Gastroesophageal sphincter (tissue), 3 donors: ENCODE results near the gene PCDHB5.

Experiments
- CTCF ChIP-seq, 4 experiments: fragments of 200-600 bp in 2 of 4; fragments of 450-650 bp in 2 of 4; sonication (generic) in 1 of 4; IDR thresholded peaks; one replicate each; pipeline ENCODE4 v1.5.1; 2017 to 2019; ENCODE audit warnings: antibody characterized with exemption in 4 of 4, mild to moderate bottlenecking in 2 of 4, moderate library complexity in 2 of 4
- POLR2AphosphoS5 ChIP-seq: sonication (generic); formaldehyde crosslinking; IDR thresholded peaks from one replicate; pipeline ENCODE4 v1.6.1; 2017; ENCODE audit warnings: antibody characterized with exemption

GRCh38 chr5:141100243-141100805, 34.7 kb upstream of the PCDHB5 start, which contains the start of gene PCDHB3:
- TF ChIP-seq CTCF (IDR thresholded peaks at IDR 0.05): peak in 2 of 4 experiments; percentile 19 to 35
- TF ChIP-seq POLR2AphosphoS5: no peak
